Measurements from ENCODE around the gene STAT1.
"Not testable (repeated sequence)": the region's sequence is repeated elsewhere in the genome, so short reads cannot be mapped to it uniquely, and the experiment has no call there.

The STAT1 gene

DNA sequence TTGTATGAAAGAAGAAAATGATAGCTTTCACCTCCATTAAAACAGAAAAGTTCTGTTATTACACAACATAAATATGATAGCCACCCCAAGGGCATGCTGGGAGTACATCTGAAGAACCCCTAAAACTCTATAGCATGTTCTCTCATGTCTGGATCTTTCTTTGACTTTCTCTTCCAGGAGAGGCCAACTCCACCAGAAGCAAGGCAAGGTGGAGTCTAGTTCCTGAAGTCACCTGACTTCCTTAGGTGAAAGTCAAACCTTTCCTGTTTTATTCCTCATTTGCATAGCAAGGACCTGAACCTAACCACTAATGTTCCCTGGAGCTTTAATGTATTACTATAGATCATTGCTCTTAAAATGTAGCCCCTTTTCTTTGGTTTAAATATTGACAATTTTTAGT lies 5.7 kb downstream of the STAT1 start:
- Histone ChIP-seq H3K9me3 (ENCODE audit: control insufficient read depth, insufficient read depth, low read length) (no peaks in the 10 kb centered on the region), H3K36me3 (ENCODE audit: insufficient read depth, low read length) (peaks cover 17% of the 10 kb centered on the region), H3K4me1 (ENCODE audit: insufficient read depth, low read length) (no peaks in the 10 kb centered on the region), H3K9ac (ENCODE audit: low read depth, low read length) (no peak overlapping the region)

DNA sequence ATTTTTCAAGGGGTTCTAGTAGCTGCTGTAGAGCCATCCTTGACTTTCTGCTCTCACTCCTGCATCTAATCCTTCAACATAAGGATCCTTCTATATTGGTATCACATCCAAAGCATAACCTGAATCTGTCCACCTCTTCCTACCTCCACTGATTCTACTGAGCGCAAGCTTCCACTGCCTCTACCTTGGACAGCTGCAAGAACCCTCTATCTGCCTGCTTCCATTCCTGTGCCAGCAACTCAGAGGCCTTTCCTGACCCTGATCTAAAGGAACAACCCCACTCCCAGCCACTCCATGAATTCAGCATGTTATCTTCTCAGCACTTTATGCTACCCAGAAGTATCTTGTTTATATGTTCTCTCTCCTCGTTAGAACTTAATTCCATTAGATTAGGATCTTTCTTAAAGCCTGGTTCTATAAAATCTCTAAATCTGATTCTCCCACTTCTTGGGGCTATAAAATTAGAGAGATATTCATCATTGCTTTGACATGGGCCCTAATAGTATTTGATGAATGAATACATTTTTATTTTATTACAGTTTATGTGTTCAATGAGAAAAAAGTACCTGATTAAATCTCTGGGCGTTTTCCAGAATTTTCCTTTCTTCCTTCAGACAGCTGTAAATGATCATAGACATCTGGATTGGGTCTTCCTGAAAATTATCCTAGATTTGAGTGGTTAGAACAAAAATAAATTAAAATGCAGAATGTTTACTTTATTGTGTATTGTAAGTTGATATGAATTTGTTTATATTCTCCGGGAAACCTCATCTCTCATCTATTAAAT lies 6.8 kb downstream of the STAT1 start:
- peaks cover 17% of the 10 kb centered on the region for H3K36me3 ChIP-seq (ENCODE audit: insufficient read depth, low read length)
- H3K9ac ChIP-seq (ENCODE audit: low read depth, low read length), result no peak overlapping the region
- no peaks in the 10 kb centered on the region for H3K4me1 ChIP-seq (ENCODE audit: insufficient read depth, low read length)
- no peaks in the 10 kb centered on the region for H3K9me3 ChIP-seq (ENCODE audit: control insufficient read depth, insufficient read depth, low read length)

DNA sequence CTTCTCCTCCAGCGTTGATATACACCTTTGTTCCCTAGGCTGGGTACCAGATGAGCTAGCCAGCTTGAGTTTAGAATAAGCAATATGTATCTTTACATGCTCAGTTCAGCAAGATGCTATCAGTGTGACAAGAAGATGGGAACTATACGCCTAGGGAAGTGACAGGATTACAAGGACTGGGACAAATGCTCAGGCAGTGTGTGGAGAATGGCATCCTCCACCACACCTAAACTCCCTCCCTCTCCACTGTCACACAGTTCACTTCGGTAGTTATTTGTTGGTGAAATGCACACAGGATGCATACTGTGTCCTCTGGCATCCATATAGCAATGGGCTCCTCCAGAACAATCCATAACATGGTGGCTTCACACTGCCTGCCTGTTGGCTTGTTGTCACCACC lies 7.7 kb downstream of the STAT1 start:
- no peak overlapping the region for H3K9ac ChIP-seq (ENCODE audit: low read depth, low read length)
- H3K9me3 ChIP-seq (ENCODE audit: control insufficient read depth, insufficient read depth, low read length), result no peaks in the 10 kb centered on the region
- no peaks in the 10 kb centered on the region for H3K4me1 ChIP-seq (ENCODE audit: insufficient read depth, low read length)
- H3K36me3 ChIP-seq (ENCODE audit: insufficient read depth, low read length), result peaks cover 17% of the 10 kb centered on the region

DNA sequence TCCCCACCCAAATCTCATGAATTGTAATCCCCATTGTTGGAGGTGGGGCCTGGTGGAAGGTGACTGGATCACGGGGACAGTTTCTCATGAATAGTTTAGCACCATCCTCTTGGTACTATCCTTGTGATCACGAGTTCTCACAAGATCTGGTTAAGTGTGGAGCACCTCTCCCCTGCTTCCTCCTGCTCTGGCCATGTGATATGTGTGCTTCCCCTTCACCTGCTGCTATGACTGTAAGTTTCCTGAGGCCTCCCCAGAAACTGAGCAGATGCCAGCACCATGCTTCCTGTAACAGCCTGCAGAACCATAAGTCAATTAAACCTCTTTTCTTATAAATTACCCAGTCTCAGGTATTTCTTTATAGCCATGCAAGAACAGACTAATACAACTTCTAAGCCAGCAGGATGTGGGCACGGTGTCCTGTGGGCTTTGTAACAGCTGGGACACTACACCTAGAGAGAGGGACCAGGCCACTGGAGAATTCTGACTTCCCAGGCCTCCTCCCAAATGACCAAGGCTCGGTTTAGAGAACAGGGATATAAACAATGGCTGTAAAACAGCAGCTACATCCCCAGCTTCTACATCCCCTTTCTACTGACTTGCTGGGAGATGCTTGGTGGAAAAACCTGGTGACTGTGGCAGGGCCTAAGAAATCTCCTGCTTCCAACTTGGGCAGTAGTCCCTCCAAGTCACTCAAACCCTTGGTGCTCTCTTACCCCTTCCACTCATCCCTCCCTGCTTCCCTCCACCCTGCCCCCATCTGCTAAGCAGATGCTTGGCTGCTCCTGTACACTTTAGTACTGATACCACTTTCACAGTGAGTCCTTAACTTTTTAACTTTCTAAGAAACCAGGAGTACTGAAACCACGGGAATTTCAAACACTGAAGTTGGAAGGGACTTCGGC lies 10.3 kb downstream of the STAT1 start:
- Histone ChIP-seq H3K4me1 (ENCODE audit: insufficient read depth, low read length) (no peaks in the 10 kb centered on the region), H3K9me3 (ENCODE audit: control insufficient read depth, insufficient read depth, low read length) (no peaks in the 10 kb centered on the region), H3K9ac (ENCODE audit: low read depth, low read length) (no peak overlapping the region), H3K36me3 (ENCODE audit: insufficient read depth, low read length) (peaks cover 23% of the 10 kb centered on the region)

GRCh38 chr2:191001624-191002023 lies 12.3 kb downstream of the STAT1 start:
- H3K36me3 ChIP-seq (ENCODE audit: insufficient read depth, low read length), result peaks cover 26% of the 10 kb centered on the region
- H3K9ac ChIP-seq (ENCODE audit: low read depth, low read length), result no peak overlapping the region
- no peaks in the 10 kb centered on the region for H3K4me1 ChIP-seq (ENCODE audit: insufficient read depth, low read length)
- H3K9me3 ChIP-seq (ENCODE audit: control insufficient read depth, insufficient read depth, low read length), result no peaks in the 10 kb centered on the region

DNA sequence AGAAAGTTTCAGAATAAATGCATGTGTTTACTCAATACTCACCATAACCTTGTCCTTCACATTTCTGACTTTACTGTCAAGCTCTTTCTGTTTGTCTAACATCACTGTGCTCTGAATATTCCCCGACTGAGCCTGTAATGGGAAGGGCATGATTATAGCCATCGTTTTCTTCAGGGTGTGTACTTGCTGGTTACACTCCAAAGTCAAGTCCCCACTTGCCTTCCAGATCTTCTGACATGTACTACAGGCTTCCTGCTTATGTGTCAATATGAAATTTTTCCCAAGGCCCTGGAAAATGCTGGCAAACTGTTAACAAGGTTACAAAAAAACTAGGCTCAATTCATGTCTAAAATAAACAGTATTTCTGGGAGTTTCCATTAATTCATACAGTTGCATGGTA lies 12.9 kb downstream of the STAT1 start:
- Histone ChIP-seq H3K9ac (ENCODE audit: low read depth, low read length) (no peak overlapping the region), H3K36me3 (ENCODE audit: insufficient read depth, low read length) (peaks cover 26% of the 10 kb centered on the region), H3K9me3 (ENCODE audit: control insufficient read depth, insufficient read depth, low read length) (no peaks in the 10 kb centered on the region), H3K4me1 (ENCODE audit: insufficient read depth, low read length) (no peaks in the 10 kb centered on the region)

DNA sequence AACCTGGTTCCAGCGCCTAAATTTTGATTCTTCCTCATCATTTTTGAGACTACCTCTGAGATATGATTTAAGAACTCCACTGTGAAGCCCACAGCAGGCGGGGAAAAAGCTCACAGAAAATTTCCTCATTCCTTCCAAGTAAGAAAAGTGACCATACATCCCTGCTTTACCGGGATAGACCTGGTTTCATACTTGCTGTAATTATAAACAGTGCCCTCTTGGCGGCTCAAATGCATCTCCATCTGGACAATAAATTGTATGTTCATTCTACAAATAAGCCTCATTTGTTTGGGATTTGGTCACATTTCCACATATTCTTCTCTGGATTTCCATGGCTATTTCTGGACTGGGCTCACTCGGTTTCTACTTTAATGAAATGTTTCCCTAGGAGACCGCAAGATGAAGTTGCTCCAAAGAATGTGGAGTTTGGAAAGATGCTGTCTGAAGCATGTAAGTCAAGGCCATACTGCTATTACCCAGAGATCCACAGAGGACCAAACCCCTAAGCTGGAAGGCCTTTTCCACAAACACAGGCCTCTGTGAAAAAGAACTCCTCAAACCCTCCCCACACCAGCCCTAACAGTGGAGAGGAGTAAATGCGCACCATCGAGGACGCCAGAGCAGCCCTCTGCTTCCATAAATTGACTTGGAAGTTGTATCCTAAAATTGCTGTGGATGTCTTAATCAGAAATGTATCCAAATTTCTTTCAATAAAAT lies 13.9 kb downstream of the STAT1 start:
- H3K9me3 ChIP-seq (ENCODE audit: control insufficient read depth, insufficient read depth, low read length), result no peaks in the 10 kb centered on the region
- peaks cover 30% of the 10 kb centered on the region for H3K36me3 ChIP-seq (ENCODE audit: insufficient read depth, low read length)
- no peaks in the 10 kb centered on the region for H3K4me1 ChIP-seq (ENCODE audit: insufficient read depth, low read length)
- no peak overlapping the region for H3K9ac ChIP-seq (ENCODE audit: low read depth, low read length)

DNA sequence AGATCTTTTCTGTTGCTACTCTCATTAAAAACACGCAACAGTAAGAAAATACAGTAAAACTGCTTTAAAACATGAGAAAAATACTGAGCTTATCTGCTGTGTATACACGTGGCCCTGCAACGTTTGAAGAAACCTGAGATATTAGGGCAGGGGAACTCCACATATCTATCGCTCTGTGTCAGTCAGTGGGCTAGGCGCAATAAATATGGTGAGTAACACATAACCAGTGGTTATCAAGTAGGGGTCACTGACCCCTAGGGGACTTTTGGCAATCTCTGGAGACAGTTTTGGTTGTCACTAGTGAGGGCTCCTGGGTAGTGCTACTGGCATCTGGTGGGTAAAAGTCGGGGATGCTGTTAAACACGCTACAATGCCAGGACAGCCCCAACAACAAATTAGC lies 14.9 kb downstream of the STAT1 start:
- Histone ChIP-seq H3K9me3 (ENCODE audit: control insufficient read depth, insufficient read depth, low read length) (no peaks in the 10 kb centered on the region), H3K4me1 (ENCODE audit: insufficient read depth, low read length) (no peaks in the 10 kb centered on the region), H3K9ac (ENCODE audit: low read depth, low read length) (no peak overlapping the region), H3K36me3 (ENCODE audit: insufficient read depth, low read length) (peaks cover 19% of the 10 kb centered on the region)

GRCh38 chr2:190997526-190998113 lies 16.4 kb downstream of the STAT1 start:
- peaks cover 17% of the 10 kb centered on the region for H3K36me3 ChIP-seq (ENCODE audit: insufficient read depth, low read length)
- H3K9me3 ChIP-seq (ENCODE audit: control insufficient read depth, insufficient read depth, low read length), result no peaks in the 10 kb centered on the region
- no peaks in the 10 kb centered on the region for H3K4me1 ChIP-seq (ENCODE audit: insufficient read depth, low read length)
- H3K9ac ChIP-seq (ENCODE audit: low read depth, low read length), result no peak overlapping the region

DNA sequence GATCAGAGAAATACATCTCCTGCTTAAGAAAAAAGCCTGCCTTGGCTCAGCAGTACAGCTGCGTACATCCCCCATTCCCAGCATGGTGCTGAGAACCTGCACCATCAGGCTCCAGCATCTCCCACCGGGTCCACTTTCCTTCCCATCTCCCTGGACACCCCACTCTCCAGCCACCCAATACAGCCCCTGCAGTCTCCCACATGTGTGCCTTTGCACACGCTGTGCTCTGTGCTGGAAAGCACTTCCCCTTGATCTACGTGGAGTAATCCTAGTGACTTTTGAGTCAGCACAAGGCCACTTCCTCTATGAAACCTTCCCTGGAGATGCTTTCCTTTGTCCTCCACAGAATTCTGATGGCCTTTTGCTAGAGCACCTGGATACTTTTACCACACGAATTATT lies 17.0 kb downstream of the STAT1 start:
- Histone ChIP-seq H3K9ac (ENCODE audit: low read depth, low read length) (no peak overlapping the region), H3K4me1 (ENCODE audit: insufficient read depth, low read length) (no peaks in the 10 kb centered on the region), H3K9me3 (ENCODE audit: control insufficient read depth, insufficient read depth, low read length) (no peaks in the 10 kb centered on the region), H3K36me3 (ENCODE audit: insufficient read depth, low read length) (peaks cover 17% of the 10 kb centered on the region)

- Histone ChIP-seq H3K4me1 (ENCODE audit: insufficient read depth, low read length) (no peaks in the 10 kb centered on the region), H3K9me3 (ENCODE audit: control insufficient read depth, insufficient read depth, low read length) (no peaks in the 10 kb centered on the region), H3K36me3 (ENCODE audit: insufficient read depth, low read length) (peaks cover 17% of the 10 kb centered on the region), H3K9ac (ENCODE audit: low read depth, low read length) (no peak overlapping the region)
Measured at GRCh38 chr2:190996338-190996946, 17.5 kb downstream of the STAT1 start.

DNA sequence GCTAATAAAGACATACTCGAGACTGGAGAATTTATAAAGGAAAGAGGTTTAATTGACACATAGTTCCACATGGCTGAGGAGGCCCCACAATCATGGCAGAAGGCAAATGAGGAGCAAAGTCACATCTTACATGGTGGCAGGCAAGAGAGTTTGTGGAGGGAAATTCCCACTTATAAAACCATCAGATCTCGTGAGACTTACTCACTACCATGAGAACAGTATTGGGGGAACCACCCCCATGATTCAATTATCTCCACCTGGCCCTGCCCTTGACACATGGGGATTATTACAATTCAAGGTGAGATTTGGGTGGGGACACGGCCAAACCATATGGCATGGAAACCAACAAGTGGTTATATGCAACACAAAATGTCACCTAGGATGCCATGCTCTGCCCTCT lies 18.7 kb downstream of the STAT1 start:
- not testable (repeated sequence) for H3K9me3 ChIP-seq (ENCODE audit: control insufficient read depth, insufficient read depth, low read length); H3K4me1 ChIP-seq (ENCODE audit: insufficient read depth, low read length); H3K9ac ChIP-seq (ENCODE audit: low read depth, low read length)
- H3K36me3 ChIP-seq (ENCODE audit: insufficient read depth, low read length), result peaks cover 22% of the 10 kb centered on the region

DNA sequence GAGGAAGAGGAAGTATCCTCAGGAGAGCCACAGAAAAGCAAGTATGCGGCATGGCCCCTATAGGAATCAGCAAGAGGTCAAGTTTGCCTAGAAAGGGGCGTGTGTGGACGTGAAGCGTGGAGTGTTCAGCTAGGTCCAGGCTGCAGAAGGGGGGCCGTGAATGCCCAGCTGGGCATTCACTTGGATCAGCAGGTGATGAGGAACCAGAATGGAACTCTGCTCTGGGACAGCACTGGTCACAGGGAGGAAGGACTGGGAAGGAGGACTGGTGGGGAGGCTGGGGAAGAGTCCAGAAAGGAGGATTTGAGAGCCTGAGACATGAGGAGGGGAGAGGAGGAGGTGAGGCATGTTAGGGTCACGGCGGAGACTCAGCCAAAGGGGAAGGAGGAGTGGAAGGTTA lies 19.8 kb downstream of the STAT1 start:
- Histone ChIP-seq H3K36me3 (ENCODE audit: insufficient read depth, low read length) (peaks cover 23% of the 10 kb centered on the region), H3K4me1 (ENCODE audit: insufficient read depth, low read length) (no peaks in the 10 kb centered on the region), H3K9ac (ENCODE audit: low read depth, low read length) (no peak overlapping the region), H3K9me3 (ENCODE audit: control insufficient read depth, insufficient read depth, low read length) (no peaks in the 10 kb centered on the region)

DNA sequence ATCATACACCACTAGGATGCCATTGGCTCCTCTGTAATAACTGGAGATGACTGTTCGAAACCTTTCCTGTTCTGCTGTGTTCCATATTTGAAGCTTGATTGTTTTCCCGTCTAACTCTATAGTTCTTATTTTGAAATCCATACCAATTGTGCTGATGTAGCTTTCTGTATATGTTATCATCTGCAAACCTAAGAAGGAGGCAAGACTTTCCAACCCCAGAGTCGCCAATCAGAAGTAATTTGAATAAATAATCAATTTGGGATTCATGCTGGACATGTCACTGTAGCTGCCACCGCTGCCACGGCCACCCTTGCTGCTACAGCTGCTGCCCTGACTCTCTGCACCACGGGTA lies 20.7 kb downstream of the STAT1 start:
- no peaks in the 10 kb centered on the region for H3K9me3 ChIP-seq (ENCODE audit: control insufficient read depth, insufficient read depth, low read length)
- no peaks in the 10 kb centered on the region for H3K4me1 ChIP-seq (ENCODE audit: insufficient read depth, low read length)
- peaks cover 19% of the 10 kb centered on the region for H3K36me3 ChIP-seq (ENCODE audit: insufficient read depth, low read length)
- no peak overlapping the region for H3K9ac ChIP-seq (ENCODE audit: low read depth, low read length)
